ENCODE data around the gene WWOX.

The WWOX gene

DNA sequence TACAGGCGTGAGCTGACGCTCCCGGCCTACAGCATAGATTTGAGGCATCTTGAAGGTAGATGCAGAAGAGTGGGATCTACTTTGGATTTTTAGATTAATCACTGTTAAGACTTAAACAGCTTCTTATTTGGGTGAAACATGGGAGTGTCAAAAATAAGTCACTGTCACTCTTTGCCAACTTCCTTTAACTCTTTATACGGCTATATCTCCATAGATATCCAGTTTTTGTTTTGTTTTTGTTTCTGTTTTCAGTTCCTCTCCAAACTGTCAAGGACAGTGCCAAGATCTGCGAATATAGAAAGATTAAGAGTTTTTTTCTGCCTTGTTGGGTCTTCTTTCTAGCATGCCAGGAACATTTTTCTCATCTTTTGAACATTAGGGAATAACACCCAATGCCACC is 706.1 kb downstream of the WWOX start:
- TF ChIP-seq, protein P1, sequence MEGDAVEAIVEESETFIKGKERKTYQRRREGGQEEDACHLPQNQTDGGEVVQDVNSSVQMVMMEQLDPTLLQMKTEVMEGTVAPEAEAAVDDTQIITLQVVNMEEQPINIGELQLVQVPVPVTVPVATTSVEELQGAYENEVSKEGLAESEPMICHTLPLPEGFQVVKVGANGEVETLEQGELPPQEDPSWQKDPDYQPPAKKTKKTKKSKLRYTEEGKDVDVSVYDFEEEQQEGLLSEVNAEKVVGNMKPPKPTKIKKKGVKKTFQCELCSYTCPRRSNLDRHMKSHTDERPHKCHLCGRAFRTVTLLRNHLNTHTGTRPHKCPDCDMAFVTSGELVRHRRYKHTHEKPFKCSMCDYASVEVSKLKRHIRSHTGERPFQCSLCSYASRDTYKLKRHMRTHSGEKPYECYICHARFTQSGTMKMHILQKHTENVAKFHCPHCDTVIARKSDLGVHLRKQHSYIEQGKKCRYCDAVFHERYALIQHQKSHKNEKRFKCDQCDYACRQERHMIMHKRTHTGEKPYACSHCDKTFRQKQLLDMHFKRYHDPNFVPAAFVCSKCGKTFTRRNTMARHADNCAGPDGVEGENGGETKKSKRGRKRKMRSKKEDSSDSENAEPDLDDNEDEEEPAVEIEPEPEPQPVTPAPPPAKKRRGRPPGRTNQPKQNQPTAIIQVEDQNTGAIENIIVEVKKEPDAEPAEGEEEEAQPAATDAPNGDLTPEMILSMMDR (IDR thresholded peaks at IDR 0.05; ENCODE audit: insufficient read depth, low read depth, low read length, missing control alignments), result no peak
- no peak for DNase-seq (ENCODE audit: low read depth)
- H3K4me3 ChIP-seq (ENCODE audit: low read length), result no peak overlapping the region

DNA sequence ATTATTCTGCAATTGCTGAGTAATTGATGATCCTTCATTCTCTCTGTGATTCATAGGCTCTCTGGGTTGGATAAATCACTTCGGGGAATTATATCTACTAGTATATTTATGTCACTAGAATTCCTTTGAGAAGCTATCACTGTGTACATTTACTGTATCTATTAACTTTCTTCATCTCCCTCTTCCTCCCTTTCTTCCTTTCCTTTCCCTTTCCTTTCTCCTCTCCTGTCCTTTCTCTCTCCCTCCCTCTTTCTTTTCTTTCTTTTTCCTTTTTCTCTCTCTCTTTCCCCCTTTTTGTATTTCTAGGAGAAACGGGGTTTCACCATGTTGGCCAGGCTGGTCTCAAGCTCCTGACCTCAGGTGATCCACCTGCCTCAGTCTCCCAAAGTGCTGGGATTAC is 711.8 kb downstream of the WWOX start:
- TF ChIP-seq, protein P1 (IDR thresholded peaks at IDR 0.05; ENCODE audit: insufficient read depth, low read depth, low read length, missing control alignments), result no peak
- H3K4me3 ChIP-seq (ENCODE audit: low read length), result no peak overlapping the region
- no peak for DNase-seq (ENCODE audit: low read depth)

GRCh38 chr16:78812582-78812981 is 713.1 kb downstream of the WWOX start:
- TF ChIP-seq, protein P1 (IDR thresholded peaks at IDR 0.05; ENCODE audit: insufficient read depth, low read depth, low read length, missing control alignments), result no peak

DNA sequence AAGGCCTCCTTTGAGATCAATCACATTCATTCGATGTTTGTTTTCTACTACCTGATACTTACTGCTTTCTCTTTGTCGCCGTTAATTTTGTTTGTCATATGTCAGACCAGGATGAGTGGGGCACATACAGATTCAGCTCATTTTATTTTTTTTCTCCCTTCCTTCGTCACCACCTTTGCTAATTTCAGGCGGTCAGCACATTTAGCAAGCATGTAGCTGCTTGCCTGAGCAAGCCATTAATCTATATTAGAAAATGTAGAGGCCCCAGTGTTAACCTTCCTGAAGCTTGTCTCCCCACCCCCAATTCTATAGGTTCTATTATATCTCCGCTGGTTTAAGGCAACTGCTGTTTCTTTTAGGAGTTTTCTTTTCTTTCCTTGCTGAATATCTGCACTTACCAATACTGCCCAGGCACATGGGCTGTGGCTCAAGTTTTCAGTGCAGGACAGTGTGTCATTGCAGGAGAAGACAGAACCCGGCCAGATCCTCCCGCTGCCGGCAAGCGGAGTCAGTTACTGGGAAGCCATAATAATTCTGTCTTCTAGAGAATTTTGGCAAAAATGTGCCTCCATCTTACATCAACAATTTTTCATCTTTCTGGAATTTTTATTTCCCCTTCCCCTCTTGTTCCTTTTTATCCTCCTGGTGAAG is 714.3 kb downstream of the WWOX start:
- no peak for DNase-seq (ENCODE audit: low read depth)
- no peak overlapping the region for H3K4me3 ChIP-seq (ENCODE audit: low read length)
- TF ChIP-seq, protein P1 (IDR thresholded peaks at IDR 0.05; ENCODE audit: insufficient read depth, low read depth, low read length, missing control alignments), result no peak

More at GRCh38 chr16:78812582-78812981, 713.1 kb downstream of the WWOX start:
- no peak overlapping the region for H3K4me3 ChIP-seq (ENCODE audit: low read length)
- DNase-seq (ENCODE audit: low read depth), result no peak

- H3K4me3 ChIP-seq (ENCODE audit: low read length), result no peak overlapping the region
- DNase-seq (ENCODE audit: low read depth), result no peak
- TF ChIP-seq, protein P1 (IDR thresholded peaks at IDR 0.05; ENCODE audit: insufficient read depth, low read depth, low read length, missing control alignments), result no peak
These were observed 716.3 kb downstream of the WWOX start for GRCh38 chr16:78815713-78816112.

- peak; percentile 0 for DNase-seq (ENCODE audit: low read depth)
- TF ChIP-seq, protein P1 (IDR thresholded peaks at IDR 0.05; ENCODE audit: insufficient read depth, low read depth, low read length, missing control alignments), result no peak
- no peak overlapping the region for H3K4me3 ChIP-seq (ENCODE audit: low read length)
These were observed 717.2 kb downstream of the WWOX start for GRCh38 chr16:78816499-78817195.

Measured in epithelial cell of esophagus (primary cell).